Measurements from ENCODE around the gene FAM20B.

DNA sequence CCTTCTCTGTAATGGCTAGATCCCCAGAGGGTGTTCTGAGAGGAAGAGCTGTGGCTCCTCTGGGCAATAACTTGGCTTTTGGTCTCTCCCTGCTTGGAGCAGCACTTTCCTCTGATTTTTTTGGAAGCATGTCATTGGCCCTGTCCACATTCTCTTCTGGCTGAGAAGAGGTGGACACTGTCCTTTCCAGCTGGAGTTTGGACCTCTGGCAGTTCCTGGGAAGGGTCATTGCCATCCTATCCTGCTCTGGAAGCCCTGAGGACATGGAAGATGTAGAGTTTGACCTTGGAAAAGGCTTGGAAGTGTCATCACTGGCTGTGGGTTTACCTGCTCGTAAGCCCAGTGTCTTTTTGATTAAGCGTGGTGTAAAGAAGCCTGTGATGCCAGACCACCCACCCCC, 83.0 kb downstream of the FAM20B start:
- TF ChIP-seq ZNF274 (IDR thresholded peaks at IDR 0.05; ENCODE audit: borderline replicate concordance, extremely low read depth, low read length), result no peak
- TF ChIP-seq TAF1 (IDR thresholded peaks at IDR 0.05; ENCODE audit: low read depth, low read length), result no peak
- TF ChIP-seq, protein P1, sequence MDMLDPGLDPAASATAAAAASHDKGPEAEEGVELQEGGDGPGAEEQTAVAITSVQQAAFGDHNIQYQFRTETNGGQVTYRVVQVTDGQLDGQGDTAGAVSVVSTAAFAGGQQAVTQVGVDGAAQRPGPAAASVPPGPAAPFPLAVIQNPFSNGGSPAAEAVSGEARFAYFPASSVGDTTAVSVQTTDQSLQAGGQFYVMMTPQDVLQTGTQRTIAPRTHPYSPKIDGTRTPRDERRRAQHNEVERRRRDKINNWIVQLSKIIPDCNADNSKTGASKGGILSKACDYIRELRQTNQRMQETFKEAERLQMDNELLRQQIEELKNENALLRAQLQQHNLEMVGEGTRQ (IDR thresholded peaks at IDR 0.05; ENCODE audit: low read length), result no peak
- no peak for TF ChIP-seq CTCF (IDR thresholded peaks at IDR 0.05; ENCODE audit: control extremely low read depth in 1 of 3, insufficient read depth in 1 of 3, low read depth in 1 of 3, low read length in 3 of 3)
